ENCODE results near the gene ADCY7. TPM values are rescaled to one million over a fixed set of nuclear protein-coding genes. Genes with fewer than 3 reads are reported as not detected.

The ADCY7 gene
- total RNA-seq, 1 experiment from 2014 or later, result 1.7 TPM

DNA sequence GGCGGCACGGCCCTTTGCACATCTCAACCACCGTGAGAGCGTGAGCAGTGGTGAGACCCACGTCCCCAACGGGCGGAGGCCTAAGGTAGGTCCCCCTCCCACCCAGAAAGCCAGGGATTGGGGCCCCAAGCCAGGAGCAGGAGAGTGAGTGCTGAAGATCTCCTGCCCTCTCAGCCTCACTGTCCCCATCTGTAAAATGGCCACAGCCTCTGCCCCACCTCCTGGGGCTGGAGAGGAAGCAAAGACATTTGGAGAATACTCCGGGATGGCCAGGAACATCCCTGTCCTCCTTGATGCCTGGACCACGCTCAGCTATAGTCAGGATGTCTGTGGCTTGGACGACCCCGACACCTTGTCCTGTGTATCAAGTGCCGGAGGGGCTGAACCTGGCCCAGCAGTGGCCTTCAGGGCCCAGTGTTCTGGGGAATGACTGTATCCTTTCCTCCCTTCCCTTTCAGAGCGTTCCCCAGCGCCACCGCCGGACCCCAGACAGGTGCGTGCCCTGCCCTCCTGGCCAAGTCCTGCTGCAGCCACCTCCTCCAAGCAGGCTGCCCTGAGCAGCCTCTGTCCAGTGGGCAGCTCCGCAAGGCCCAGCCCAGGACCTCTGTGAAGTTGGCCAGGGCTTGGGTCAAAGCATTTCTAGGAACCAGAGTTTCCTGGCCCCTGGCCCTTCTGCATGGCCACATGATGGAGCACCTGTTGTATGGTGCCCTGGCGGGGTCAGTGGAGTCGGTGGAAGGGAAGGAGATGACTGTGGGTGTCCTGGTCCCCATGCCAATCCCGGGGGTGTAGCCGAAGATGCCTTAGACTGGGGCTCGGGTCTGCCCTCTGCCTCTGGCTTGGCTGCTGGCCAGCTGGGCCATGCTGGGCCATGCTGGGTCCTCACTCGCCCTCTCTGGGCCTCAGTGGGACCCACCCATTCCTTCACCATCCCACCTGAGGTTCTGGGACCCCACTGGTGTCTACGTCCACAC lies 38.4 kb downstream of the ADCY7 start:
- no peak for DNase-seq (ENCODE audit: low spot score)
- in situ Hi-C loops (cut with HindIII; ENCODE audit: low sequenced_read_pairs), result no loop called here

DNA sequence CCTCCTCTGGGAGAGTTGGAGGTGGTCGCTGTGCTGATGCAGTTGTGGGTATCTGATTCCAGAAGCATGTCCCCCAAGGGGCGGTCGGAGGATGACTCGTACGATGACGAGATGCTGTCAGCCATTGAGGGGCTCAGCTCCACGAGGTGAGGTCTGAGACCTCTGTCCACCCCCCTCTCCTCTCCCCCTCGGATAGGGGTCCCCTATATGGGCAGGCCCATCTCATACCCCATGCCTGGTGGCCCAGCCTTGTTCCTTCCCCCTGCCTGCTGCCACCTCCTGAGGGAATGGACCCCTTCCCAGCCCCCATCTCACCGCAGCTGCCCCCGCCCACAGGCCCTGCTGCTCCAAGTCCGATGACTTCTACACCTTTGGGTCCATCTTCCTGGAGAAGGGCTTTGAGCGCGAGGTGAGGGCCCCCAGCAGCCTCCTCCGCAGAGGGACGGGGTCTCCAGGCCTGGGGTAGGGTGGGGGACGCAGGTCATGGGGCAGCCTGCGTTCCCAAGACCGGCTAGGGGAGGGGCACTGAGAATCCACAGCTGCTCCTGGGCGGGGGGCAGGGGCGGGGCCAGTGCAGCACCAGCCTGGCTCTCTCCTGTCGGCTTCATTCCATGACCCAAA lies 39.2 kb downstream of the ADCY7 start:
- in situ Hi-C loops (cut with HindIII; ENCODE audit: low sequenced_read_pairs), result no loop called here
- no peak for DNase-seq (ENCODE audit: low spot score)

DNA sequence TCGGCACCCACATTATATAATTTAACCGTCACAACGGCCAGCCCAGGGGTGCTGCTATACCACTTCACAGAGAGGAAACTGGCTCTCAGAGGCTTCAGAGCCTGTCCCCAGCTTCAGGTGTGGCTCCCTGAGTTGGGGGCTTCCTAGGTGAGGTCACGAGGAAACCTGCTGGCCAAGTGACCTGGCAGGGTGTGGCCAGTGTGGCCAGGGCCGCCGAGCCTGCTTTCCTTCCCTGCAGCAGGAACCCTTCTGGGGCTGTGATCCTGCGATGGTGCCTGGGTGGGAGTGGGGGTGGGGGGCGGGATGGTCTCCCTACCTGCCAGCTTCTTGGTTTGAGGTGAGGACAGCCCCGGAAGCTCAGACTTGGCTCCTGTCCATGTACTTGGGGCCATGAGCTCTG lies 39.9 kb downstream of the ADCY7 start:
- in situ Hi-C loops (cut with HindIII; ENCODE audit: low sequenced_read_pairs), result no loop called here
- DNase-seq (ENCODE audit: low spot score), result no peak

DNA sequence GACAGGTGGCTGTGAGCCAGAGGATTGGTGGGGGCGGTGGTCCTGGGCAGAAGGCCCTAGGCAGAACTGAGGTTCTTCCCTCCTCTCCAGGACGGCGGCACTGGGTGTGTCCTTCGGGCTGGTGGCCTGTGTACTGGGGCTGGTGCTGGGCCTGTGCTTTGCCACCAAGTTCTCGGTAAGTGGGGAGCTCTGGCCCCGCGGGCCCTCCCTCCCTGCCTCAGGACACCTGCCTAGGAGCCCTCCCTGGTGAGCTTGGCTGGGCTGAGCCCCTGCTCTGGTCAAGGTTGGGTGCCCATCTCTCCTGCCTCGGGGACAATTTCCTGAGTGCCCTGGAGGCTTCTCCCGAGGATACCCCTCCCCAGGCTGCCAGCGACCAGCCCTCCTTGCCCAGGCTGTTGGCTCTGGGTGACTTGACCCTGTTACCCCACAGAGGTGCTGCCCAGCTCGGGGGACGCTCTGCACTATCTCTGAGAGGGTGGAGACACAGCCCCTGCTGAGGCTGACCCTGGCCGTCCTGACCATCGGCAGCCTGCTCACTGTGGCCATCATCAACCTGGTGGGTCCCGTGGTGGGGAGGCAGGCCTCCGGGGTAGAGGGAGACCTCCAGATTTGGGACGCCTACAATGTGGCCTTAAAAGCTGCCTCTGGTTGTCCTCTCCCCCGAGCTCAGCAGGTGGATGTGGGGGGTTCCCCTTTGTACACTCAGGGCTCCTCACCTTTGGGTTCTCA lies 42.0 kb downstream of the ADCY7 start:
- in situ Hi-C loops (cut with HindIII; ENCODE audit: low sequenced_read_pairs), result no loop called here
- DNase-seq (ENCODE audit: low spot score), result no peak

DNA sequence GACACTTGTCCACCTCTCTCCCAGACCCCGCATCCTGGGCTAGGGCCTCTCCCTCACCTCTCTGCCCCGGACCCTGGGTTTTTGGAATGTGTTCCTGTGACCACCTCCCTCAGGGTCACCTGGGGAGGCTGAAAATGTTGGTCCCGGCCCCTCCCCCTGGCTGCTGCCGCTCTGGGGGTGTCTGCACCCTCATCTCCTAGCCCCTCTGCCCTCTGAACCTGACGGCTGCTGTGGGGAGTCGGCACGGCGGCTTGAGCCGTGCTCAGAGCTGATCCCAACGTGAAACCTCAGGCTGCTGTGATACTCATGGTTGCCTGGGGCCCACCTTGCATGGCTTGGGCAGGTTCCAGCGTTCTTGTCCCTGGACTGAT lies 42.8 kb downstream of the ADCY7 start:
- in situ Hi-C loops (cut with HindIII; ENCODE audit: low sequenced_read_pairs), result no loop called here
- DNase-seq (ENCODE audit: low spot score), result no peak

DNA sequence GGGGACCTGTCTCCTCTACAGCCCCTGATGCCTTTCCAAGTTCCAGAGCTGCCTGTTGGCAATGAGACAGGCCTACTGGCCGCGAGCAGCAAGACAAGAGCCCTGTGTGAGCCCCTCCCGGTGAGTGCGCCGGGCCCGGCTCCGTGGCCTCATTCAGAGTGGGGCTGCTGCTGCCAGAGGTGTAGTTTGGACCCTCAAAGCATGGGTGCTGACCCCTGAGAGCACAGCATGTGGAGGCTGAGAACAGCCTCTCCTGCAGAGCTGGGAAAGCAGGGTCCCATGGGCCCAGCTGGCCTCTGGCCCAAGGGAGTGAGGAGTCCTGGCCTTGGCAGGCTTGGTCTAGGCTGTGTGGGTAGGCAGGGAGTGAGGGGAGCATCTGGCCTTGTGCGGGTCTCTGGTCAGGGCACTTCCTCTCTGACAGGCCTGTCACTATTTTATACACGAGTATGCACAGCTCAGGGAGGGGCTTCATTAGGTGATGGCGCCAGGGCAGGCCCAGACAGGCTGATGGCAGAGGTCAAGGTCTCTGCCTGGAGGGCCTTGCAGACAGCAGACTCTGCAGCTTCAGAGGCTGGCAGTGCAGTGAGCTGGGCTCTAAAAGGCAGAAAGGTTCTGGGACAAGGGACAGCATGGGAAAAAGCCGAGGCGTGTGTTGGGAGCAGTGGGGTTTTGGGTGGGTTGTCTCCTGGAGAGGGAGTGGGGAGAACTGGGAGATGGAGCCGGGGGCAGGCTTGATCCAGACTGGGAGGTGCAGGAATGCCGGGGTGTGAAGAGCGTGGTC lies 43.4 kb downstream of the ADCY7 start:
- no peak for DNase-seq (ENCODE audit: low spot score)
- in situ Hi-C loops (cut with HindIII; ENCODE audit: low sequenced_read_pairs), result no loop called here

DNA sequence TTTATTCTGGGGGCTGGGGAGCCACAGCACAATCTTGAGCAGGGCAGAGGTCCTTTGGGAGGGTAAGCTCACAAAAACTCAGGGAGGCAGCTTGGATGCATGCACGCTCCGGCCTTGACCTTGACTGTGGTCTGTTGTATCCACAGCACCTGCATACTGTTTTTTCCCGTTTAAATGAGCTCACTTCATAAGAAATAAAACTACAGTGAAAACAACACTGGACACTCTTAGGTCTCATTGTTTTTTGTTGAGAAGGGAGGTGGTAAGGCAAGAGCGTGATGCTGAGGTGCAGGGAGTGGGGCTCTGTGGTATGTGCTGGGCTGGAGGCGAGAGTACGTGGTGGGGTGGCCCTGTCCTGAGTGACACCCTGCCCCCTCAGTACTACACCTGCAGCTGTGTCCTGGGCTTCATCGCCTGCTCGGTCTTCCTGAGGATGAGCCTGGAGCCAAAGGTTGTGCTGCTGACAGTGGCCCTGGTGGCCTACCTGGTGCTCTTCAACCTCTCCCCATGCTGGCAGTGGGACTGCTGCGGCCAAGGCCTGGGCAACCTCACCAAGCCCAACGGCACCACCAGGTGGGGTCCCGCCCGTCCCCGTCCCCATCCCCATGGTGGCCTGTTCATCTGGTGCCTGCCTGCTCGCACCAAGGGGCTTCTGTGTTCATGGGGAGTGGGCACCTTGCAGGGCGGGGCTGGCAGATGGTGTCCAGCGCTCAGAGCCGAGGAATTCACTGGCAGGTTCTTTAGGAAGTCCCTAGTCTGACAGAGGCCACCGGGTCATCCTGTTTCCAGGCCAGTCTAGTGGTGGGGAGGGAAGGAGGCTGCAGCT lies 44.2 kb downstream of the ADCY7 start:
- in situ Hi-C loops (cut with HindIII; ENCODE audit: low sequenced_read_pairs), result no loop called here
- DNase-seq (ENCODE audit: low spot score), result no peak

DNA sequence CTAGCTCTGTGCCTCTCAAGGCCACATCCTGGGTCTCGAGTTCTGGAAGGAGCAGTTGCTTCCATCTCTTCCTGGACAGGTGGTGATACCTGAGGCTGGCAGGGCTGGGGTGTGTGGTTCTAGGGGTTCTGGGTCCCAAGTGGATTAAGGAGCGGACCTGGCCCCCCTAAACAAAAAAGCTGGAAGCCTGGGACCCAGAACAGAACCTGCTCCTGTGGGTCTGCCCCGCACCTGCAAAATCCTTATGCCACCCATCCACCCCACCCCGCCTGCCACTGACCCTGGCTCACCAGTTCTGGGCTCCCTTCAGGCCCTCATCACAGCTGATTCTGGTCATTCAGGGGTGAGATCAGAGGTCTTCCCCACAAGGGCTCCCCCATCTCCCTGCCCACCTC lies 44.8 kb downstream of the ADCY7 start:
- in situ Hi-C loops (cut with HindIII; ENCODE audit: low sequenced_read_pairs), result no loop called here
- no peak for DNase-seq (ENCODE audit: low spot score)

DNA sequence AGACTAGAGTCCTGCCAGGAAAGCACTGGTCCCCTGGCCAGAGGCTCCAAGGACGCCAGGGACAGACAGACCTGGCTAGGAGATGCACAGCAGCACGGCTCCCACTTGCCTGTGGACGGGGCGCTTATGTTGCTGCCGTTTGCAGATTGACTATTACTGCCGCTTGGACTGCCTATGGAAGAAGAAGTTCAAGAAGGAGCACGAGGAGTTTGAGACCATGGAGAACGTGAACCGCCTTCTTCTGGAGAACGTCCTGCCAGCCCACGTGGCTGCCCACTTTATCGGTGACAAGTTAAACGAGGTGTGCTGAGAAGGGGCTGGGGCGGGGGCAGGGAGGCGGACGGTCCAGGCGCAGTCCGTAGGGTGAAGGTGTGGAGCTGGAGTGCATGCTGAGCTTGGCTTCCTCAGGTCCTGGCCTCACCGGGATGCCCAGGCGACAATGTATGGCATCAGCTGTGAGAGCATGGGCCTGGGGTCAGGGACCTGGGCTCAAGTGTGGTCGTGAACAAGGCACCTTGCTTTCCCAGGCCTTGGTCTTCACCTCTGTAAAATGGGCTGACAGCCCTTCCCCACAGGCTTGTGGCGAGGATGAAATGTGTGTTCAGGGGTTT lies 45.6 kb downstream of the ADCY7 start:
- no peak for DNase-seq (ENCODE audit: low spot score)
- in situ Hi-C loops (cut with HindIII; ENCODE audit: low sequenced_read_pairs), result no loop called here

DNA sequence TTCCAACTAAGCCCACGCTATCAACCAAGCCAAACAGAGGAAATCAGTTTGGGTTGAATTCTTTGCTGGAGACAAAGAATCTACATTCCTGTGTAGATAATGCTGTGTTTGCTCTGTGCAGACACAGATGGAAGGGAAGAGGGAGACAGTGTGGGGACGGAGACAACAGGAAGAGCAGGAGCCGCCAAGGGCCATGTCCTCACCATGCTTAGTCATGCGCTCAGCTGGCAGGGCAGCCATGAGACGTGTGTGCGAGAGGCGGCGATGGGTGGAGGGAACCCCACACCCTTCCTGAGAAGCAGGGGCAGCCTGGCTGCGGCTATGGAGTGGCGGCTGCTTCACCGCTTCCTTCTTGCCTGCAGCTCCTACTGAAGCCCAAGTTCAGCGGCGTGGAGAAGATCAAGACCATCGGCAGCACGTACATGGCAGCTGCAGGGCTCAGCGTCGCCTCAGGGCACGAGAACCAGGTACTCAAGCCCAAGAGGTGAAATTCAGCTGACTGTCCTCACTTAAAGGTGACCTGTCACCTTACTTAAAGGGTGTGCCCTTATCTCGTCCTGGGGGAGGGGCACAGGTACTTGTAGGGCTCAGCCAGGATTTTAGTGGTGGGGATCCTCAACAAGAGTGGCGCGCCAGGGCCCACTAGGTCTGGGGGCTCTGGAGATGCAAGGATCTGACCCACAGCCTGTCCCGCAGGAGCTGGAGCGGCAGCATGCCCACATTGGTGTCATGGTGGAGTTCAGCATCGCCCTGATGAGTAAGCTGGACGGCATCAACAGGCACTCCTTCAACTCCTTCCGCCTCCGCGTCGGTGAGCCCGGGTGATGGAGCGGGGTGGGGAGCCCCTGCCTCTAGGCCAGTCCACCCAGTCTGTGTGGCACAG lies 47.5 kb downstream of the ADCY7 start:
- in situ Hi-C loops (cut with HindIII; ENCODE audit: low sequenced_read_pairs), result no loop called here
- no peak for DNase-seq (ENCODE audit: low spot score)

DNA sequence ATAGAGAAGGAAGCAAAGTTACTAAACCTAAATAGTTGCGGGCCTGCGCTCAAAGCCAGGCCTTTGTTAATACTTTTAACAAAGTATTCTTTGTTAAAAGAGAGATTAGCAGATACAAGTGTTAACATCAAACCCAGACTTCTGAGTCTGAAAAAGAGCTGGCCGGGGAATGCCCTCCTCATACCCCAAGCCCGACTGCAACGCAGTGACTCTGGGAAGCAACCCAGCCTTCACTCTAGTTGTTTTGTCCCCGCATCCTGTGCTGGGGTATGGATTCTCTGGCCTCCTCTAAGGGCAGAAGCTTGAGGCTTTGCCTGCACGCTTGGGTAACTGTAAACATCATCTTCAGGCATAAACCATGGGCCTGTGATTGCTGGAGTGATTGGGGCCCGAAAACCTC lies 48.3 kb downstream of the ADCY7 start:
- no peak for DNase-seq (ENCODE audit: low spot score)
- in situ Hi-C loops (cut with HindIII; ENCODE audit: low sequenced_read_pairs), result no loop called here

DNA sequence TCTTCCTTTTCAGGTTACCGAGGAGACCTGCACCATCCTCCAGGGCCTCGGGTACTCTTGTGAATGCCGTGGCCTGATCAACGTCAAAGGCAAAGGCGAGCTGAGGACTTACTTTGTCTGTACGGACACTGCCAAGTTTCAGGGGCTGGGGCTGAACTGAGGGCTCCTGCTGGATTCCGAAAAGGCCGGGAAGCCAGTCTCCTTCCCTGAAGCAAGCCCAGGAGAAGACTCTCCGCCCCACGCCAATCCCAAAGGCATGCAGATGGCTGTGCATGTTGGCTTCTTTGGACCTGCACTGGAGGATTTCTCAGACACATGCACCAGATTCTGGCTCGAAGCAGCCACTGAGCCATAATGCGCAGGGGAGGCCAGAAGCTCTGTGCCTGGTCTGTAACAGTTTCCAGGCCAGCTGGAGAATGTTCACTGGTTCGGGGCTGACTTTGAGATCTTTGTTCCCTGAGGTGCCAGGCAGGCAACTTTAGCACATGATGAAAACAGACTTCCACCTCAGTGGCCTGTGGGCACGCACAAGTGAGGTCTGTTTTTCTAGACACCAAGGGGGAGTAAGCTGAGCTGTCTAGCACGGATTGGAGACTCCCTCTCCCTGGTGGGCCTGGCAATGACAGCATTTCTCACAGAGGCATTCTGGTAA lies 49.1 kb downstream of the ADCY7 start:
- in situ Hi-C loops (cut with HindIII; ENCODE audit: low sequenced_read_pairs), result no loop called here
- DNase-seq (ENCODE audit: low spot score), result no peak

DNA sequence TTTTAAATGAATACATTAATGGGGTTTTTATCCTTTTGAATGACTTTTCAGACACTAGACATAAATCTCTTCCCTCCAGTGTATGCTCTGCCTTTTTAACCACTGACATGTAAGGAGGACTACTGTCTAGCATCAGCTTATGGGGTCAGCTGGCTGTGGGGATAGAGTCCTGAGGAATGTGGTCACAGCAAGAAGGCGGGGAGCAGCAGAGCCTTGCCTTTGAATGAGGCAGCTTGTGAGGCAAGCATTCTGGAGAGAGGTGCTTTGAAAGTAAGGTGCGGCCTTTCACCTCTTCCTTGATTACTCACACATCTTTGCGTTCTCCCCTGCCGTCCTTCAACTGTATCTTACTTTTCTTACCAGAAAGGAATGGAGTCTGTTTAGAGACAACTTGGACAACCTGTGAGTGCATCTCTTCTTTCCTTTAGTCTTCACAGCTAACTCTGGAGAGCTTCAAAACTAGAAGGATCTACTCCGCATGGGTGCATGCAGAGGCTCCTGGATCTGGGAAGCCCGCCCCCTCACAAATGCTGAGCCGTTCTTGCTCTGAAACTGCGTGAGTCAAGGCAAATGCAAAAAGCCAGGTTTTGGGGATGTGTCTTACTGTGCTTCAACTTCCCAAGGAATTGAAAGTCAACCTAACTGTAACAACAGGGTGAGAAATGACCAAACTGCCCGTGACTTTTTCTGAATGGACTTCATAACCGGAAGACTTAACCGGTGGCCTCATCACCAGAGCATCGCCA lies 49.9 kb downstream of the ADCY7 start:
- in situ Hi-C loops (cut with HindIII; ENCODE audit: low sequenced_read_pairs), result no loop called here
- no peak for DNase-seq (ENCODE audit: low spot score)

DNA sequence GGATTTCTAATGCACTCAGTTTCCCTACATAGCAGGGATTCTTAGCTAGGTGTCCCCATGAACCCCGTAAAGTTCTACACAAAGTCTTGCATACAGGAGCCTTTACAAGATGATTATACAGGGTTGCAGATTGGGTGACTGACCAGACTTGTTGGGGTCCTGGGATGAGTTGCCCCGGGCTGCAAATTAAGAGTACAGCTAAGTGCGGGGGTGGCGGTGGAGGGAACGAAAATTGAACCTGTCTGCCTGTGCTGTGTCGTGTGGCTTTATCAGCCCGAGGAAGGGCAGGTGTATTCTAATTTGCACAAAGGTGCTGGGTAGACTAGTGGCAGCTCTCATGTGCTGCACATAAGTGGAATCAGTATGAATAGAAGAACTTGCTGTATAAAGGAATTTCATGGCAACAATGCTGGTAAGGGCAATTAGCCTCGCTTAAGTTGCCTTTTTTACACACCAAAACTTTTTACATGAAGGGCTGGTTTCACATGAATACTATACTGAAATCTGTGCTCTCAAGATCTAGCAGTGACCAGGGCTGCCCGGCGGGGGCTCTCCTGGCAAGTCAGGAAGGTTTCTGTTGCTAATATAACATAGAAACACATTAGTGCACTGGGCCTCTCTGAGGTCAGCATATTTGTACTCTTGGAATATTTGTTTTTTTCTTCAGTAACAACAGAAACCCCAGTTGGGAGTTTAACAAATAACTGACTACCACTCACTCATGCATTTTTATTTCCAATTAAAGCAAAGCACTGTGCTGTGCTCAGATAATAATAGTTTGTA lies 50.7 kb downstream of the ADCY7 start:
- in situ Hi-C loops (cut with HindIII; ENCODE audit: low sequenced_read_pairs), result no loop called here
- no peak for DNase-seq (ENCODE audit: low spot score)

DNA sequence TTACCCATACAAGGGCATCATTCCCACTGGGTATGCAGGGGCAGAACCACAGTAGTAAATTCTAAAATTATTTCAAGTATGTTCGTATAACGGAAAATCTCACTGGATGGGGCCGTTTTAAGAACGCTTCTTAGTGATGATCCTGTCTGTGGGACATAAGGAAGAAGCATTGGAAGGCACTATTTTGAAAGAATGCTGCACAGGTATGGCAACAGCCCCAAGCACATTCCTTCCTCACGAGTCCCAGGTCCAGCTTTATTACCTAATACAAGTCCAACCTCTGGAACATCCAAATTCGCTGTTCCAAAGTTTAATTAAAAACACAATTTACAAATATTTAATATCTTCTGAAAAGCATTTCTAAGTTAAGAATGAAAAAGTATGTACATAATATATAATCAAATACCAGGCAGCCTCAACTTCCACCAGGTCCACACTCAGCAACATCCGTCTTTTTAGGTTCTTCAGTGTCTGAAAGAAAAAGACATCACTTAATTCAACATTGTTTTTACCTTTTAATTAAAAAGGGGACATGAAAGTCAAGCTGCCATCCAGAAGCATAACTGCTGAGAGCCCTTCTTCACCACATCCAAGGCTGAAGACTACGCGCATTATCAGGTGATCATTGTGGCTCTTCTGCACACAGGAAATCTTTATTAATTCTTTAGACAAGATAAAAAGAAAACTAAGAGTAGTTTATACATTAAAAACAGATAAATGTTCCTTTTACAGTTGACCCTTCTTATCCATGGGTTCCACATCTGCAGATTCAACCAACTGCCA lies 52.6 kb downstream of the ADCY7 start:
- no peak for DNase-seq (ENCODE audit: low spot score)
- in situ Hi-C loops (cut with HindIII; ENCODE audit: low sequenced_read_pairs), result no loop called here
